GM23338 (cell line): Measurements from ENCODE around the gene EBF4. TPM values are rescaled to one million over a fixed set of nuclear protein-coding genes. Genes with fewer than 3 reads are reported as not detected.

Experiments
- ATAC-seq: fragments of 200-7000 bp; cut with Tn5 transposase; 3 replicates; pipeline ENCODE4 v1.9.1; 2020
- DNase-seq: peaks from one replicate; pipeline ENCODE4 v3.0.0-alpha.2; 2015; ENCODE audit warnings: low spot score
- H2AFZ ChIP-seq: fragments of 200-600 bp; sonication (generic); 2 replicates; pipeline ENCODE4 v1.8.0; 2016; ENCODE audit warnings: antibody characterized with exemption, mild to moderate bottlenecking, moderate library complexity
- H3F3A ChIP-seq: fragments of 200-600 bp; sonication (generic); replicated peaks from 2 replicates; pipeline ENCODE4 v1.8.0; 2017; ENCODE audit warnings: antibody characterized with exemption, mixed run types, low read depth
- H3K27ac ChIP-seq: fragments of 200-600 bp; sonication (generic); 2 replicates; pipeline ENCODE4 v1.6.1; 2016; ENCODE audit warnings: low read depth
- H3K27me3 ChIP-seq: fragments of 200-600 bp; sonication (generic); 2 replicates; pipeline ENCODE4 v1.8.0; 2016; ENCODE audit warnings: mild to moderate bottlenecking, mixed run types, moderate library complexity; ENCODE audit not compliant: insufficient read depth
- H3K36me3 ChIP-seq: fragments of 200-600 bp; sonication (generic); 2 replicates; pipeline ENCODE4 v1.8.0; 2016; ENCODE audit warnings: mild to moderate bottlenecking; ENCODE audit not compliant: insufficient read depth
- H3K4me1 ChIP-seq: fragments of 200-600 bp; sonication (generic); 2 replicates; pipeline ENCODE4 v1.8.0; 2016; ENCODE audit warnings: mild to moderate bottlenecking, moderate library complexity; ENCODE audit not compliant: insufficient read depth
- H3K4me2 ChIP-seq: fragments of 200-600 bp; sonication (generic); 2 replicates; pipeline ENCODE4 v1.7.1; 2017; ENCODE audit warnings: mixed run types
- H3K4me3 ChIP-seq: fragments of 200-600 bp; sonication (generic); 2 replicates; pipeline ENCODE4 v1.6.1; 2016; ENCODE audit warnings: mixed run types
- H3K79me2 ChIP-seq: fragments of 200-600 bp; sonication (generic); replicated peaks from 2 replicates; pipeline ENCODE4 v1.8.0; 2017; ENCODE audit warnings: mild to moderate bottlenecking; ENCODE audit not compliant: insufficient read depth
- H3K9me2 ChIP-seq: fragments of 200-600 bp; sonication (generic); 2 replicates; pipeline ENCODE4 v1.8.0; 2017; ENCODE audit not compliant: insufficient read depth
- H4K20me1 ChIP-seq: fragments of 200-600 bp; sonication (generic); replicated peaks from 2 replicates; pipeline ENCODE4 v1.8.0; 2017; ENCODE audit warnings: mild to moderate bottlenecking; ENCODE audit not compliant: insufficient read depth
- H3K27ac Mint-ChIP-seq: 2 replicates; pipeline ENCODE4 v1.8.0; 2020; ENCODE audit warnings: inconsistent platforms, mild to moderate bottlenecking, moderate library complexity, mixed read lengths
- H3K27me3 Mint-ChIP-seq: 3 replicates; pipeline ENCODE4 v1.8.0; 2022; ENCODE audit warnings: low read depth, mild to moderate bottlenecking, moderate library complexity, mixed read lengths, inconsistent platforms; ENCODE audit not compliant: insufficient read depth, poor library complexity
- H3K36me3 Mint-ChIP-seq: 3 replicates; pipeline ENCODE4 v1.8.0; 2021; ENCODE audit warnings: low read depth, mild to moderate bottlenecking, inconsistent platforms, moderate library complexity, mixed read lengths
- H3K4me1 Mint-ChIP-seq: 3 replicates; pipeline ENCODE4 v1.8.0; 2020; ENCODE audit warnings: mild to moderate bottlenecking, inconsistent platforms, mixed read lengths
- H3K4me3 Mint-ChIP-seq: 3 replicates; pipeline ENCODE4 v1.8.0; 2021; ENCODE audit warnings: moderate library complexity, mild to moderate bottlenecking, inconsistent platforms, mixed read lengths
- H3K9me3 Mint-ChIP-seq: 3 replicates; pipeline ENCODE4 v1.8.0; 2020; ENCODE audit warnings: moderate library complexity, mild to moderate bottlenecking, inconsistent platforms, mixed read lengths
- CREB1 ChIP-seq: fragments of 250-450 bp; sonication (Bioruptor Pico); IDR thresholded peaks from 2 replicates; pipeline ENCODE4 v1.5.0; 2020; ENCODE audit warnings: low read depth, mild to moderate bottlenecking, moderate library complexity
- EZH2 ChIP-seq: fragments of 200-600 bp; sonication (generic); IDR thresholded peaks from one replicate; pipeline ENCODE4 v1.8.0; 2017; ENCODE audit warnings: antibody characterized with exemption, mild to moderate bottlenecking, low read depth; ENCODE audit not compliant: unreplicated experiment
- JUNB ChIP-seq: IDR thresholded peaks from one replicate; pipeline ENCODE4 v1.6.1; 2016; ENCODE audit warnings: antibody characterized with exemption; ENCODE audit not compliant: unreplicated experiment
- NANOG ChIP-seq: IDR thresholded peaks from 2 replicates; pipeline ENCODE4 v1.6.1; 2016; ENCODE audit warnings: antibody characterized with exemption, borderline replicate concordance
- POLR2AphosphoS5 ChIP-seq: IDR thresholded peaks from 2 replicates; pipeline ENCODE4 v1.6.1; 2016; ENCODE audit warnings: antibody characterized with exemption, low read depth
- REST ChIP-seq: IDR thresholded peaks from one replicate; pipeline ENCODE4 v1.6.1; 2018; ENCODE audit warnings: antibody characterized with exemption; ENCODE audit not compliant: unreplicated experiment
- STAT1 ChIP-seq: IDR thresholded peaks from one replicate; pipeline ENCODE4 v1.6.1; 2016; ENCODE audit warnings: antibody characterized with exemption; ENCODE audit not compliant: unreplicated experiment
- ZNF114 ChIP-seq: fragments of 250-450 bp; sonication (Bioruptor Pico); IDR thresholded peaks from 2 replicates; pipeline ENCODE4 v1.5.0; 2020; ENCODE audit warnings: mild to moderate bottlenecking, moderate library complexity
- ZNF331 ChIP-seq: fragments of 250-450 bp; sonication (Bioruptor Pico); IDR thresholded peaks from 2 replicates; pipeline ENCODE4 v1.5.0; 2020; ENCODE audit warnings: low read depth, mild to moderate bottlenecking, moderate library complexity
- polyA plus RNA-seq: library from polyadenylated mRNA; unstranded; fragments of >200 nt; fragmentation: Nextera tagmentation; extraction: Ambion mirVana; gene quantifications from 2 replicates; pipeline ENCODE4 v1.2.1, GENCODE V29; 2016
- total RNA-seq: library from RNA; depleted of rRNA; stranded (reverse); fragments of >200 nt; shearing (Covaris generic); gene quantifications from 2 replicates; pipeline ENCODE4 v1.2.3, GENCODE V29; 2014
- TF ChIP-seq, protein P1 (sequence below), 2 experiments: fragments of 200-600 bp in 1 of 2; sonication (generic) in 1 of 2; conservative IDR thresholded peaks; 2 replicates each; pipeline versions ENCODE4 v1.5.1 to v1.6.1; 2016 to 2017; ENCODE audit warnings: antibody characterized with exemption in 2 of 2, low read depth in 2 of 2, mild to moderate bottlenecking in 2 of 2, moderate library complexity in 1 of 2
- TF ChIP-seq, protein P2 (sequence below): IDR thresholded peaks from 2 replicates; pipeline ENCODE4 v1.6.1; 2016; ENCODE audit warnings: antibody characterized with exemption

EBF4 gene
- total and polyA plus RNA-seq, 2 experiments from 2014 or later = 0.66 to 1.6 TPM

DNA sequence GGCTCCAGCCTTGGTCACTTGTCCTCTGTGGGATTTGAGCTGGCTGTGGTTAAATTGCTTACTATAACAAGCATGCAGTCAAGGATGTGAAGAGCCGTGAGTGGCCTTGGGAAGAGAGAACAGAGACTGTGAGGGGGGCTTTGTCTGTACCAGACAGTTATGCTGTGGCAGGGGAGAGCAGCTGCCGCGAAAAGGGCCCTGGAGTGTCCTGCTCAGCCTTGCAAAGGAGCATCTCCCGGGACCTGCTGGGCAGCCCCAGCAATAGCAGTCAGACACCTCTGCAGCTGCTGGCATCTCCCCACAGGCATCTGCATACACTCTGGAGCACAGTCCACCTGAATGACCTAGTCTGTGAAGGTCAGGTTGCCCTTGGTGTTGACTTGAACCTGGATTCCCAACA lies 6.3 kb downstream of the EBF4 start (continued):
- TF ChIP-seq REST = no peak

- no peaks in the 10 kb centered on the region; the same call in 2 of the 3 replicates for H3K9me3 Mint-ChIP-seq
- H3K27ac Mint-ChIP-seq = no peak overlapping the region
- peaks cover 2% of the 10 kb centered on the region; the same call in 1 of the 3 replicates for H3K36me3 Mint-ChIP-seq
- no peaks in the 10 kb centered on the region for H3F3A ChIP-seq
- no peaks in the 10 kb centered on the region for H3K36me3 ChIP-seq
- no peak for TF ChIP-seq EZH2
- TF ChIP-seq, protein P1, sequence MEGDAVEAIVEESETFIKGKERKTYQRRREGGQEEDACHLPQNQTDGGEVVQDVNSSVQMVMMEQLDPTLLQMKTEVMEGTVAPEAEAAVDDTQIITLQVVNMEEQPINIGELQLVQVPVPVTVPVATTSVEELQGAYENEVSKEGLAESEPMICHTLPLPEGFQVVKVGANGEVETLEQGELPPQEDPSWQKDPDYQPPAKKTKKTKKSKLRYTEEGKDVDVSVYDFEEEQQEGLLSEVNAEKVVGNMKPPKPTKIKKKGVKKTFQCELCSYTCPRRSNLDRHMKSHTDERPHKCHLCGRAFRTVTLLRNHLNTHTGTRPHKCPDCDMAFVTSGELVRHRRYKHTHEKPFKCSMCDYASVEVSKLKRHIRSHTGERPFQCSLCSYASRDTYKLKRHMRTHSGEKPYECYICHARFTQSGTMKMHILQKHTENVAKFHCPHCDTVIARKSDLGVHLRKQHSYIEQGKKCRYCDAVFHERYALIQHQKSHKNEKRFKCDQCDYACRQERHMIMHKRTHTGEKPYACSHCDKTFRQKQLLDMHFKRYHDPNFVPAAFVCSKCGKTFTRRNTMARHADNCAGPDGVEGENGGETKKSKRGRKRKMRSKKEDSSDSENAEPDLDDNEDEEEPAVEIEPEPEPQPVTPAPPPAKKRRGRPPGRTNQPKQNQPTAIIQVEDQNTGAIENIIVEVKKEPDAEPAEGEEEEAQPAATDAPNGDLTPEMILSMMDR (conservative IDR thresholded peaks at IDR 0.05; ENCODE audit: low read depth in 2 of 2) = peak; percentile 7 to 40; a peak in 2 of 4 replicates
- H3K4me3 Mint-ChIP-seq = no peak overlapping the region
- H3K4me2 ChIP-seq = 0 out of 2 replicates have a peak overlapping the region, but pooled peaks have one; percentile 72
- peaks cover 97% of the 10 kb centered on the region for H3K27me3 ChIP-seq
- DNase-seq (peak; percentile 27), ATAC-seq (peak; percentile 10; the same call in 2 of the 3 replicates)
- no peaks in the 10 kb centered on the region for H3K79me2 ChIP-seq
- no peak overlapping the region for H3K4me3 ChIP-seq
- H3K9me2 ChIP-seq = no peaks in the 10 kb centered on the region
- H3K4me1 Mint-ChIP-seq = peaks cover 44% of the 10 kb centered on the region
- no peak overlapping the region for H2AFZ ChIP-seq
- H3K27me3 Mint-ChIP-seq = peaks cover 66% of the 10 kb centered on the region
- H4K20me1 ChIP-seq = peaks cover 7% of the 10 kb centered on the region; the same call in 1 of the 2 replicates
- H3K4me1 ChIP-seq = peaks cover 26% of the 10 kb centered on the region; the same call in 1 of the 2 replicates
- no peak overlapping the region for H3K27ac ChIP-seq
Observed at GRCh38 chr20:2699775-2700413, 7.3 kb downstream of the EBF4 start.

DNA sequence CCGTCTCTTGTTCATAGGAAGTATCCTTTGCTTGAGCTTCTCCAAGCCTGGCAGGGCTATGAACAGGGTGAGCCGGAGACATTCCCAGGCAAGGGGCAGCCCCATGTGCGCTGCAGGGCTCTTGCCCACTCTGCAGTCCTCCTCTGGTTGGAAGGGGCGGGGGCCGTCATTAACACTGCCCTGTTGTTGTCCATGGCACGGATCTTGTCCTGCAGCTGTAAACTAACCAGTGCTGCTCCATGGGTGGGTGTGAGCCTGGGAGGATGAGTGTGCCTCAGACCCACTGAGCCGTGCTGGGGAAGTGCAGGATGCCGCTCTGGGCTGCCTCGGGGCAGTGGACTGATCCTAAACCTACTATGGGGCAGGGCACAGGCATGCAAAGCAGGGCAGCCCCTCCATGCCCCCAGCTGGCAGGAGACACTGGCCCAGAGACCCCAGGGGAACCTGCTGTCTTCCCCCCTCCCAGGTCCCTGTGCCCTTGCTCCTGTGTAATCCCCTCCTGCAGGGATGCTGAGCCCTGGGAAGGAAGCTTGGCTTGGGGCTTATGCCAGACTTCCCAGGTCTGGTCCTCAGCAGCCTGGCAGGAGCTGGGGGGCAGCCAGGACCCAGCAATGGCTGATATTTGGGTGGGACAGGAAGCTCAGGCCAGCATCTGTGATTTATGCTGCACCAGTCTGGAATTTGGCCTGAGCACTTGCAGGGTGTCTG lies 8.5 kb downstream of the EBF4 start:
- H3K4me2 ChIP-seq = peak overlapping the region; percentile 72
- Mint-ChIP-seq H3K4me1 (peaks cover 41% of the 10 kb centered on the region), H3K36me3 (no peaks in the 10 kb centered on the region), H3K27ac (no peak overlapping the region), H3K4me3 (no peak overlapping the region), H3K27me3 (peaks cover 59% of the 10 kb centered on the region), H3K9me3 (no peaks in the 10 kb centered on the region; the same call in 2 of the 3 replicates)
- no peaks in the 10 kb centered on the region for H3K79me2 ChIP-seq
- no peaks in the 10 kb centered on the region for H3F3A ChIP-seq
- peak; percentile 11 for ATAC-seq
- H3K9me2 ChIP-seq = no peaks in the 10 kb centered on the region
- H2AFZ ChIP-seq = no peak overlapping the region
- H3K27ac ChIP-seq = no peak overlapping the region
- H3K27me3 ChIP-seq = peaks cover 96% of the 10 kb centered on the region
- peaks cover 34% of the 10 kb centered on the region for H3K4me1 ChIP-seq
- H3K4me3 ChIP-seq = 0 out of 2 replicates have a peak overlapping the region, but pooled peaks have one; percentile 25
- H3K36me3 ChIP-seq = no peaks in the 10 kb centered on the region
- no peak for DNase-seq
- H4K20me1 ChIP-seq = peaks cover 3% of the 10 kb centered on the region; the same call in 1 of the 2 replicates
- no peak for TF ChIP-seq STAT1
- TF ChIP-seq, protein P1 (conservative IDR thresholded peaks at IDR 0.05; ENCODE audit: low read depth in 2 of 2) = no peak
- TF ChIP-seq CREB1 = no peak
- no peak for TF ChIP-seq POLR2AphosphoS5
- no peak for TF ChIP-seq ZNF331 (CRISPR knock-in tag)
- no peak for TF ChIP-seq ZNF114 (CRISPR knock-in tag)
- TF ChIP-seq JUNB = no peak
- TF ChIP-seq EZH2 = no peak
- TF ChIP-seq NANOG = no peak
- TF ChIP-seq, protein P2, sequence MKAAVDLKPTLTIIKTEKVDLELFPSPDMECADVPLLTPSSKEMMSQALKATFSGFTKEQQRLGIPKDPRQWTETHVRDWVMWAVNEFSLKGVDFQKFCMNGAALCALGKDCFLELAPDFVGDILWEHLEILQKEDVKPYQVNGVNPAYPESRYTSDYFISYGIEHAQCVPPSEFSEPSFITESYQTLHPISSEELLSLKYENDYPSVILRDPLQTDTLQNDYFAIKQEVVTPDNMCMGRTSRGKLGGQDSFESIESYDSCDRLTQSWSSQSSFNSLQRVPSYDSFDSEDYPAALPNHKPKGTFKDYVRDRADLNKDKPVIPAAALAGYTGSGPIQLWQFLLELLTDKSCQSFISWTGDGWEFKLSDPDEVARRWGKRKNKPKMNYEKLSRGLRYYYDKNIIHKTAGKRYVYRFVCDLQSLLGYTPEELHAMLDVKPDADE = no peak
